NCI-H2227 (cell line): ENCODE results near the gene DDX5.
"Not testable (repeated sequence)": the region's sequence is repeated elsewhere in the genome, so short reads cannot be mapped to it uniquely, and the experiment has no call there.

Experiments used
- DNase-seq: peaks from one replicate; lab custom pipeline; 2025; ENCODE audit not compliant: unreplicated experiment; lab: John Stamatoyannopoulos, UW

DDX5 gene

GRCh38 chr17:64508683-64509082, 2.6 kb upstream of the DDX5 start:
- DNase-seq, result no peak

GRCh38 chr17:64507413-64507782, 1.3 kb upstream of the DDX5 start:
- DNase-seq, result peak; percentile 83

- peak; percentile 99 for DNase-seq
Observed at GRCh38 chr17:64506576-64507412, 705 bp upstream of the DDX5 start, which contains the start of gene CEP95. CEP95 (plus strand) TSS chr17:64506977; CDS start chr17:64507098, 121 bp downstream.

GRCh38 chr17:64505340-64506200, 519 bp downstream of the DDX5 start:
- DNase-seq, result peak; percentile 95

GRCh38 chr17:64504769-64505339, 1.2 kb downstream of the DDX5 start:
- DNase-seq, result no peak

GRCh38 chr17:64503821-64504768, 2.0 kb downstream of the DDX5 start:
- DNase-seq, result no peak

GRCh38 chr17:64503341-64503740, 2.7 kb downstream of the DDX5 start:
- DNase-seq, result no peak

GRCh38 chr17:64502809-64503208, 3.3 kb downstream of the DDX5 start:
- DNase-seq, result no peak

- no peak for DNase-seq
Observed at GRCh38 chr17:64502021-64502420, 4.1 kb downstream of the DDX5 start.

- no peak for DNase-seq
Observed at GRCh38 chr17:64500862-64501765, 5.0 kb downstream of the DDX5 start.

GRCh38 chr17:64500487-64500859, 5.6 kb downstream of the DDX5 start:
- no peak for DNase-seq

GRCh38 chr17:64499805-64500486, 6.1 kb downstream of the DDX5 start:
- DNase-seq, result no peak

- no peak for DNase-seq
Observed at GRCh38 chr17:64498308-64499203, 7.5 kb downstream of the DDX5 start.

GRCh38 chr17:64497565-64498035, 8.5 kb downstream of the DDX5 start:
- peak; percentile 41 for DNase-seq

GRCh38 chr17:64496786-64497564, 9.1 kb downstream of the DDX5 start, which contains the start of gene POLG2:
POLG2 (minus strand) TSS chr17:64497054; CDS start chr17:64496968, 86 bp downstream.
- DNase-seq, result peak; percentile 96

GRCh38 chr17:64496348-64496785, 9.7 kb downstream of the DDX5 start:
- DNase-seq, result no peak

- not testable (repeated sequence) for DNase-seq
Observed at GRCh38 chr17:64495300-64495699, 10.8 kb downstream of the DDX5 start.
